AG04450 (cell line): ENCODE measurements around the gene COL5A1. TPM values are rescaled to one million over a fixed set of nuclear protein-coding genes. Genes with fewer than 3 reads are reported as not detected.

Experiments used
- CTCF ChIA-PET: fragments of 300-600, 350-600 bp; formaldehyde crosslinking; extraction: SDS; loops from one replicate; lab custom pipeline; 2022; ENCODE audit warnings: antibody characterized with exemption, inconsistent platforms; lab: Charles Lee
- POLR2A ChIA-PET: fragments of 350-600 bp; formaldehyde crosslinking; extraction: SDS; loops from one replicate; lab custom pipeline; 2021; ENCODE audit warnings: antibody characterized with exemption, inconsistent platforms; lab: Yijun Ruan, JAX
- DNase-seq: peaks from one replicate; pipeline ENCODE4 v3.0.0-alpha.2; 2011; ENCODE audit warnings: low read depth, low spot score
- H3K27ac ChIP-seq: one replicate; pipeline ENCODE4 v1.5.1; 2012; ENCODE audit warnings: low read depth, low read length, control low read depth
- H3K27me3 ChIP-seq: one replicate; pipeline ENCODE4 v1.6.0; 2012; ENCODE audit warnings: low read length; ENCODE audit not compliant: control insufficient read depth, insufficient read depth
- H3K4me3 ChIP-seq: 2 replicates; pipeline ENCODE4 v1.5.1; 2011; ENCODE audit warnings: mild to moderate bottlenecking, low read depth, low read length, control low read depth
- H3K9me3 ChIP-seq: 2 replicates; pipeline ENCODE4 v1.5.1; 2012; ENCODE audit warnings: low read length; ENCODE audit not compliant: control insufficient read depth, insufficient read depth
- polyA plus RNA-seq: library from polyadenylated mRNA; depleted of rRNA; stranded (reverse); fragments of >200 nt; gene quantifications from 2 replicates; pipeline ENCODE4 v1.2.3, GENCODE V29; 2011
- TF ChIP-seq, protein P1 (sequence below): IDR thresholded peaks from 2 replicates; pipeline ENCODE4 v1.5.1; 2011; ENCODE audit warnings: low read depth, low read length, control low read depth, inconsistent platforms

The COL5A1 gene
- polyA plus RNA-seq, 1 experiment = 73.3 TPM

DNA sequence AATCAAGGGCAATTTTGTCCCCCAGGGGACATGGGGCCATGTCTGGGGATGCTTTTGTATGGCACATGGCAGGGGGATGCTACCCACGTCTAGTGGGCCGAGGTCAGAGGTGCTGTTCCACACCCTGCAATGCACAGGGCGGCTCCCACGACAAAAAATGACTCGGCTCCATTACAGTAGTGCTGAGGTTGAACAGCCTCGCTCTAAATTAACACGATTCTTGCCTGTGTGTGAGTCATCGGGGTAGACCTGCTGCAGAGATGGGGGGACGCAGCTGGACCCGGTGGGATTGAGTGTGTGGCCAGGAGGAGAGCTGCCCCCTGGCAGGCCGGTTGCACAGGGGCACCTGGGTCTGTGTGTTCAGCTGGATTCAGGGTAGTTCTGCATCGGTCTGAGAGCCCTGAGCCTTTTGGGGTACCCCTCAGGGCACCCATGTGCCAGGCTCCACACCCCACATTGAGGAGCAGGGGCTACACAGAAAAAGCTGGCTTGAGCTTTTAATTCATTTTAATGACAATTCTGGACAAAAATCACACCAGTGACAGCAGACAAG, 20.0 kb upstream of the COL5A1 start:
- TF ChIP-seq, protein P1, sequence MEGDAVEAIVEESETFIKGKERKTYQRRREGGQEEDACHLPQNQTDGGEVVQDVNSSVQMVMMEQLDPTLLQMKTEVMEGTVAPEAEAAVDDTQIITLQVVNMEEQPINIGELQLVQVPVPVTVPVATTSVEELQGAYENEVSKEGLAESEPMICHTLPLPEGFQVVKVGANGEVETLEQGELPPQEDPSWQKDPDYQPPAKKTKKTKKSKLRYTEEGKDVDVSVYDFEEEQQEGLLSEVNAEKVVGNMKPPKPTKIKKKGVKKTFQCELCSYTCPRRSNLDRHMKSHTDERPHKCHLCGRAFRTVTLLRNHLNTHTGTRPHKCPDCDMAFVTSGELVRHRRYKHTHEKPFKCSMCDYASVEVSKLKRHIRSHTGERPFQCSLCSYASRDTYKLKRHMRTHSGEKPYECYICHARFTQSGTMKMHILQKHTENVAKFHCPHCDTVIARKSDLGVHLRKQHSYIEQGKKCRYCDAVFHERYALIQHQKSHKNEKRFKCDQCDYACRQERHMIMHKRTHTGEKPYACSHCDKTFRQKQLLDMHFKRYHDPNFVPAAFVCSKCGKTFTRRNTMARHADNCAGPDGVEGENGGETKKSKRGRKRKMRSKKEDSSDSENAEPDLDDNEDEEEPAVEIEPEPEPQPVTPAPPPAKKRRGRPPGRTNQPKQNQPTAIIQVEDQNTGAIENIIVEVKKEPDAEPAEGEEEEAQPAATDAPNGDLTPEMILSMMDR = no peak
- no peak for DNase-seq
- CTCF ChIA-PET = no interaction called here
- no peaks in the 10 kb centered on the region for H3K27me3 ChIP-seq
- POLR2A ChIA-PET = no interaction called here
- no peak overlapping the region for H3K27ac ChIP-seq
- H3K9me3 ChIP-seq = peaks cover 6% of the 10 kb centered on the region; the same call in 1 of the 2 replicates
- H3K4me3 ChIP-seq = no peak overlapping the region

DNA sequence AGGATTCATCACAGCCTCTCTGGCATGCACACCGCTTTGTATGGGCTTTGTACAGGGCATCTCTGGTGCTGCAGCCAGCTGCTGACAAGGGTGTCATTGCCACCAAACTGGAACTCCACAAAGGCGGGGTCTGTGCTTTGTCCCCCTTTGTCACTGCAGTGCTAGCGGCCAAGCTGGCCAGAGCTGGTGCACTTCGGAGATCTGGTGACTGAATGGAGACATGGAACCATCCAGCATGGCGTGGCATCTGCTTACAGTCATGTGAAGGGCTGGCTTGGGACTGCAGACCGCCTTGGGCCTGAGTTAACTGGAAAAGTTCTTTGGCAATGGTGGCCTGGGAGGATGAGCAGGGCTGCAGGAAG, 18.7 kb upstream of the COL5A1 start:
- Histone ChIP-seq H3K9me3 (peaks cover 6% of the 10 kb centered on the region; the same call in 1 of the 2 replicates), H3K4me3 (no peak overlapping the region), H3K27ac (no peak overlapping the region), H3K27me3 (no peaks in the 10 kb centered on the region)
- no peak for DNase-seq
- ChIA-PET POLR2A (no interaction called here), CTCF (no interaction called here)
- TF ChIP-seq, protein P1 = no peak

DNA sequence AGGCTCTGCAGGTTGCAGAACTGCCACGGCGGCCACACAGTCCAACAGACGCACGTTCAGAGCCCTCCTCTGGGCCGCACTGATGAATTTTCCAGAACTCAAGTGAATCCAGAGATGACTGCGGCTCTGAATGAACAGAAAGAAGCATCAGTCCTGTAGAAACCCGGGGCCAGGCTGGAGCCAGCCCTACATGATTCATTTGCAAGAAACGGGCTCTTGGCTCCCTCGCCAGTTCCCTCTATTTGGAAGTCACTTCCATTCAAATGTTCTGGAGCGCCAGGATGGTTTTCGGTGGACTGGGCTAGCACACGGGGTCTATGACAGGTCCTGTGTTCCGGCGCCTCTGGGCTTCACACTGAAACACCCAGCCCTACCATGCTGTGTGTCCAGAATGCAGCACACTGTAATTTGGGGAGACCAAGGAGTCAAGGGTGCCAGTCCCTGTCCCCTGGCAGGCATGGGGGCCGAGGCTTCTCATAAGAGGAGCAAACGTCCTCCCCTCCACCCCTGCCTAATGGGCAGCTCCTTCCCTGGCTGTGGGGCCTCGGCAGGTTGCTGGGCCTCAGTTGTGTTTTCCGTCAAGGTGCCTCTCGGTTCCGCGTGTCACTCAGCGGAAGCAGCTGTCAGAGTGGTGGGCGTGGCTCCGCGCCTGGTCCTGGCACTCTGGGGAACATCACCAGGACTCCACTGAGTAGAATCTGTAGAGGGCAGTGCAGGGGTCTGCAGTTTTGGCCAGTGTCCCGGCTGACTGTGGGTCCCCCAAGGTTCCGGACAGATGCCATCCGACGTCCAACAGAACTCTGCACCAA, 18.1 kb upstream of the COL5A1 start:
- CTCF ChIA-PET = no interaction called here
- TF ChIP-seq, protein P1 = no peak
- H3K4me3 ChIP-seq = no peak overlapping the region
- POLR2A ChIA-PET = interaction anchor here (0.6 to 2.1 kb wide), 3 partner anchors 16 to 167 kb away, joined by 3 to 10 read pairs (median 5); no protein-coding TSS in a partner anchor
- peaks cover 9% of the 10 kb centered on the region; the same call in 1 of the 2 replicates for H3K9me3 ChIP-seq
- no peak overlapping the region for H3K27ac ChIP-seq
- H3K27me3 ChIP-seq = no peaks in the 10 kb centered on the region
- DNase-seq = no peak

DNA sequence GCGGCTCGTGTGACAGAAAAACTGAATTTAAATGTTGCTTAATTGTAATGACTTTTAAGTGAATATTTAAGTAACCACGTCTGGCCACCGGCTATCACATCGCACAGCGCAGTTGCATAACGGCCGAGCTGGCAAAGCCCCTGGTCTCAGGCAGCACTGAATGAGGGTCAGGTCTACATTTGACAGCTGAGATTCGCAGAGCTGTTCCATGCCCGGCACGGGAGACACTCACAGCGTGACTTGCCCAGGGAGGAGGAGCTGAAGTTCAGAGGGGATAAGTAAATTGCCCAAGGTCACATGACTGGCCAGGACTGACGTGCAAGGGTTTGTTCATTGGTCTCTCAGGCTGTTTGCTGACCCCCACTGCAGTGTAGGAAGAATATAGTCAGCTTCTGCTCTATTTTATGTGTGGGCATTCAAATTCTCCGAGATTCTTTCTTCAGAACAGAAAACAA, 17.4 kb upstream of the COL5A1 start:
- CTCF ChIA-PET = no interaction called here
- no peak overlapping the region for H3K27ac ChIP-seq
- no peak overlapping the region for H3K4me3 ChIP-seq
- POLR2A ChIA-PET = interaction anchor here (0.6 to 2.1 kb wide), 3 partner anchors 17 to 168 kb away, joined by 3 to 10 read pairs (median 5); no protein-coding TSS in a partner anchor
- DNase-seq = no peak
- TF ChIP-seq, protein P1 = no peak
- H3K9me3 ChIP-seq = peaks cover 9% of the 10 kb centered on the region; the same call in 1 of the 2 replicates
- no peaks in the 10 kb centered on the region for H3K27me3 ChIP-seq

DNA sequence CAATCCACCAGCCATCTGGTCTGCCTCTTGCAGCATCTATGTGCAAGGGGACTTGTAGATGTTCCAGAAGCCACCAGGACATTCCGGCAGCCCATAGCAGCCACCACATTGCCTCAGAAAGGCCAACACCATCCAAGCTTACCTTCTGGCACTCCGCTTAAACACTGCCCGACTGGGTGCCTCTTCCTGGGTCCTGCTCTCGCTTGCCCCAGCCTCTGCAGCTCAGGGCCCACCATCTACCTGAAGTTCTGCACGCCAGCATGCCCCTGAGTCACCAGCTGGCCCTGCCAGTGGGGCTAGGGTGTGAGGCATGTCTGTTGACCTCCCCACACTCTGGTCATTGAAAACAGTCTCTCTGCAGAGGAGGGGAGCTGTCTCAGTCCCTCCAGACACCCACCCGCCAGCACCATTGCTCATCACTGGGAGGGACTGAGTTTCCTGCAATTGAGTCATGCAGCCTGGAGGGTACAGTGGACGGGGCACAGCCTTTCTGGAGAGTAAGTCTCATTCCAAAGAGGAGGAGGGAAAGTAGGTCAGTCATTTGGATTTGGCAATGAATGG, 16.9 kb upstream of the COL5A1 start:
- POLR2A ChIA-PET = interaction anchor here (0.6 to 2.1 kb wide), 4 partner anchors 16 to 169 kb away, joined by 3 to 10 read pairs (median 4); no protein-coding TSS in a partner anchor
- Histone ChIP-seq H3K27me3 (no peaks in the 10 kb centered on the region), H3K4me3 (no peak overlapping the region), H3K9me3 (peaks cover 9% of the 10 kb centered on the region; the same call in 1 of the 2 replicates), H3K27ac (no peak overlapping the region)
- CTCF ChIA-PET = no interaction called here
- no peak for DNase-seq
- TF ChIP-seq, protein P1 = no peak
